CD4-positive, alpha-beta T cell treated with Interleukin-2 at 100 ng/mL for 4 hours (primary cell): ENCODE data around the gene DIPK1B.

ENCODE experiments used
- DNase-seq: peaks from one replicate; pipeline ENCODE4 v3.0.0-alpha.2; 2020; ENCODE audit warnings: low spot score

Gene DIPK1B

DNA sequence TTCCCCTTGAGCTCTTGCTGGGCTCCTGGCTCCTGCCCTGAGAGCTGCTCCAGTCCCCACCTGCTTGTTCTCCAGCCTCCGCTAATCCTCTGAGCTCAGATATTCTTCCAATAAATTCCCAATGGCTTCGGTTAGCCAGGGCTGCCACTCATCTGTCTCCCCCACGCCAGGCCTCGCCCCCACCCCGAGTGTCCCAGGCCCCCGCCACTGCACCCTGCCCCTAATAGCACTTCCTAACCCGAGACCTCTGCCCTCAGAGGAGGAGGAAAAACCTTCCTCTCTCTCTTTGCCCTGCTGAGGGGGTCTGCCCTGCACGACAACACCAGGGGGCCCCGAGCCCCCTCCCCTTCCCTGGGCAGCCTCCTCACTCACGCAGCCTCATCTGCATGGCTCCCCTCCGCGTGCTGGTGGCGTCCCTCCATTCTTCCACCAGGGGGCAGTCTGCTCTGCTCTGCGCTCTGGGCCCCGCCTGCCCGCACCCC, 57.4 kb downstream of the DIPK1B start:
- peak; percentile 63 for DNase-seq

GRCh38 chr9:136771907-136772415, 59.6 kb downstream of the DIPK1B start:
- DNase-seq, result no peak

GRCh38 chr9:136773386-136774044, 61.1 kb downstream of the DIPK1B start:
- no peak for DNase-seq
